K562 (cell line): ENCODE measurements around the gene DNAH8. TPM values are rescaled to one million over a fixed set of nuclear protein-coding genes. Genes with fewer than 3 reads are reported as not detected.
A peak's percentile ranks its signal among the peaks of the same experiment; 100 is the strongest.

ENCODE experiments used
- BMI1 ChIP-seq: fragments of 150-350 bp; IDR thresholded peaks from 2 replicates; pipeline ENCODE4 v1.6.1; 2014; ENCODE audit warnings: low read length
- CEBPB ChIP-seq: fragments of 450-650 bp; IDR thresholded peaks from 2 replicates; pipeline ENCODE4 v1.6.1; 2016; ENCODE audit warnings: missing genetic modification characterization, missing compliant biosample characterization
- FOXO4 ChIP-seq: fragments of 450-650 bp; formaldehyde crosslinking; IDR thresholded peaks from 2 replicates; pipeline ENCODE4 v1.4.0; 2020; ENCODE audit warnings: mild to moderate bottlenecking, moderate library complexity
- GATA2 ChIP-seq: sonication (generic); formaldehyde crosslinking; IDR thresholded peaks from 2 replicates; pipeline ENCODE4 v1.4.0; 2020; ENCODE audit warnings: mild to moderate bottlenecking, missing genetic modification reagents
- HOXB6 ChIP-seq: fragments of 250-450 bp; sonication (Bioruptor Pico); IDR thresholded peaks from 2 replicates; pipeline ENCODE4 v1.5.1; 2022; ENCODE audit warnings: mild to moderate bottlenecking, borderline replicate concordance
- JUNB ChIP-seq: fragments of 450-650 bp; formaldehyde crosslinking; conservative IDR thresholded peaks from 2 replicates; pipeline ENCODE4 v1.4.0; 2020; ENCODE audit warnings: mild to moderate bottlenecking
- KAT7 ChIP-seq: sonication (generic); formaldehyde crosslinking; IDR thresholded peaks from 2 replicates; pipeline ENCODE4 v1.8.0; 2022; ENCODE audit warnings: missing genetic modification reagents, mild to moderate bottlenecking, borderline replicate concordance
- OTX1 ChIP-seq: fragments of 450-650 bp; formaldehyde crosslinking; IDR thresholded peaks from 2 replicates; pipeline ENCODE4 v1.4.0; 2022; ENCODE audit warnings: mild to moderate bottlenecking
- PRMT5 ChIP-seq: sonication (generic); formaldehyde crosslinking; IDR thresholded peaks from 2 replicates; pipeline ENCODE4 v1.5.0; 2020; ENCODE audit warnings: missing genetic modification reagents
- SLC30A9 ChIP-seq: fragments of 250-450 bp; sonication (Bioruptor Pico); IDR thresholded peaks from 2 replicates; pipeline ENCODE4 v1.8.0; 2022; ENCODE audit warnings: mild to moderate bottlenecking, moderate library complexity
- SMARCA5 ChIP-seq: fragments of 450-650 bp; IDR thresholded peaks from 2 replicates; pipeline ENCODE4 v1.6.1; 2016
- SRSF1 ChIP-seq: fragments of 200-400 bp; formaldehyde crosslinking; IDR thresholded peaks from 2 replicates; pipeline ENCODE4 v1.6.1; 2017; ENCODE audit warnings: mild to moderate bottlenecking, low read depth, low read length, moderate library complexity
- TCF7 ChIP-seq: sonication (generic); IDR thresholded peaks from 2 replicates; pipeline ENCODE4 v1.6.1; 2016; ENCODE audit warnings: antibody characterized with exemption, borderline replicate concordance
- TGIF2 ChIP-seq: sonication (generic); formaldehyde crosslinking; IDR thresholded peaks from 2 replicates; pipeline ENCODE4 v1.8.1; 2022; ENCODE audit warnings: mild to moderate bottlenecking, missing genetic modification reagents, moderate library complexity
- XRCC4 ChIP-seq: IDR thresholded peaks from one replicate; pipeline ENCODE4 v1.6.1; 2011; ENCODE audit not compliant: insufficient read depth, insufficient read length; ENCODE audit errors: extremely low read depth
- ZBTB43 ChIP-seq: sonication (generic); formaldehyde crosslinking; IDR thresholded peaks from 2 replicates; pipeline ENCODE4 v1.8.0; 2023; ENCODE audit warnings: mild to moderate bottlenecking, missing genetic modification reagents
- ZFP30 ChIP-seq: fragments of 250-450 bp; sonication (Bioruptor Pico); IDR thresholded peaks from 2 replicates; pipeline ENCODE4 v1.8.0; 2022; ENCODE audit warnings: moderate library complexity, mild to moderate bottlenecking, inconsistent platforms, borderline replicate concordance
- ZKSCAN8 ChIP-seq: fragments of 200-800 bp; sonication (Bioruptor generic); IDR thresholded peaks from 2 replicates; pipeline ENCODE4 v1.6.1; 2016; ENCODE audit warnings: missing genetic modification characterization, missing compliant biosample characterization
- ZNF121 ChIP-seq: sonication (generic); formaldehyde crosslinking; conservative IDR thresholded peaks from 2 replicates; pipeline ENCODE4 v1.8.0; 2022; ENCODE audit warnings: missing genetic modification reagents
- ZNF134 ChIP-seq: fragments of 250-450 bp; sonication (Bioruptor Pico); conservative IDR thresholded peaks from 2 replicates; pipeline ENCODE4 v1.4.0; 2020
- ZNF212 ChIP-seq: fragments of 450-650 bp; formaldehyde crosslinking; IDR thresholded peaks from 2 replicates; pipeline ENCODE4 v1.4.0; 2020; ENCODE audit warnings: mild to moderate bottlenecking
- ZNF586 ChIP-seq: fragments of 450-650 bp; formaldehyde crosslinking; conservative IDR thresholded peaks from 2 replicates; pipeline ENCODE4 v1.4.0; 2020; ENCODE audit warnings: mild to moderate bottlenecking, moderate library complexity
- ZNF75A ChIP-seq: fragments of 450-650 bp; formaldehyde crosslinking; IDR thresholded peaks from 2 replicates; pipeline ENCODE4 v1.4.0; 2020; ENCODE audit warnings: mild to moderate bottlenecking
- ZSCAN29 ChIP-seq: fragments of 450-650 bp; IDR thresholded peaks from 2 replicates; pipeline ENCODE4 v1.6.1; 2017
- polyA plus RNA-seq, 8 experiments: library from polyadenylated mRNA; depleted of rRNA in 4 of 8; stranded (reverse) in 5 of 8; unstranded in 3 of 8; fragments of >200 nt; fragmentation: Nextera tagmentation in 2 of 8; fragmentation: Illumina TruSeq in 1 of 8; extraction: Ambion mirVana in 2 of 8; extraction: Trizol in 1 of 8; gene quantifications; 2 replicates each; pipeline versions ENCODE4 v1.2.1 to v1.2.3, GENCODE V29; 2011 to 2014; ENCODE audit warnings: inconsistent platforms in 1 of 8, missing spikeins in 1 of 8
- total RNA-seq, 7 experiments: library from RNA; depleted of rRNA in 6 of 7; stranded (reverse); fragments of >200 nt in 6 of 7; fragmentation: Illumina TruSeq in 2 of 7; extraction: Trizol in 2 of 7; gene quantifications; 2 replicates each; pipeline versions ENCODE4 v1.2.1 to v1.2.3, GENCODE V29; 2011 to 2021; ENCODE audit warnings: low replicate concordance in 1 of 7
- TF ChIP-seq, protein P1 (sequence below): fragments of 250-450 bp; sonication (Bioruptor Pico); IDR thresholded peaks from 2 replicates; pipeline ENCODE4 v1.5.0; 2021; ENCODE audit warnings: mild to moderate bottlenecking, moderate library complexity
- TF ChIP-seq, protein P2 (sequence below): fragments of 450-650 bp; IDR thresholded peaks from 2 replicates; pipeline ENCODE4 v1.6.1; 2016; ENCODE audit warnings: low read depth, mild to moderate bottlenecking, moderate library complexity

DNAH8 gene
- total and polyA plus RNA-seq, 9 of the 15 experiments (the other 6 are each of a cell fraction or from before 2014, with no cell fraction given), result 1.2 to 4.2 (median 2.9) TPM

DNA sequence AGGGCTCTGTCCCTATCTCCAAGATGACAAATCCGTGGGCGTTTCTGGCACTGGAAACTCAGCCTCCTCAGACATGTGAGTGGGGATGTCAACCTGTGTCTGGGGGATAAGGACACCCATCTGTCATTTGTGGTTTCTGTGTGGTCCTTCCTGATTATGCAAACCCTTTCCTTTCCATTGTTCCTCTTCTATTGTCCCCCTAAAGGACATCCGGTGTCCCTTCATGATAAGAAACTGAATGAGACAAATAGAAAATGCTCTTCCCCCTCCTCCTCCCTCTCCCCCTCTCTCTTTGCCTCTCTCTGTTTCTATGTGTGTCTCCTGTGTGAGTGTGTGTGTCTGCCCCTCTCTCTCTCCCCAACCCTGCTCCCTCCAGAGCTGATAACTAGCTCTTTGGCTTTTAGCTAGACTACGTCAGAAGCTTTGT is 322.0 kb downstream of the DNAH8 start (continued):
- TF ChIP-seq SRSF1 (no peak), ZNF212 (no peak), ZSCAN29 (no peak), TGIF2 (no peak), SLC30A9 (CRISPR knock-in tag) (no peak), FOXO4 (CRISPR knock-in tag) (no peak), JUNB (CRISPR knock-in tag) (no peak), PRMT5 (CRISPR knock-in tag) (no peak), ZKSCAN8 (CRISPR knock-in tag) (peak; percentile 48; the same call in 1 of the 2 replicates), ZNF586 (CRISPR knock-in tag) (no peak), BMI1 (no peak), OTX1 (no peak), KAT7 (CRISPR knock-in tag) (no peak), HOXB6 (CRISPR knock-in tag) (no peak), TCF7 (no peak; the same call in 1 of the 2 replicates), ZNF121 (CRISPR knock-in tag) (no peak), ZFP30 (CRISPR knock-in tag) (no peak), ZNF134 (peak; percentile 35; the same call in 1 of the 2 replicates), XRCC4 (no peak), ZNF75A (CRISPR knock-in tag) (no peak), SMARCA5 (no peak), GATA2 (peak; percentile 76), CEBPB (tag) (peak; percentile 83), ZBTB43 (CRISPR knock-in tag) (no peak)
- TF ChIP-seq, protein P1, sequence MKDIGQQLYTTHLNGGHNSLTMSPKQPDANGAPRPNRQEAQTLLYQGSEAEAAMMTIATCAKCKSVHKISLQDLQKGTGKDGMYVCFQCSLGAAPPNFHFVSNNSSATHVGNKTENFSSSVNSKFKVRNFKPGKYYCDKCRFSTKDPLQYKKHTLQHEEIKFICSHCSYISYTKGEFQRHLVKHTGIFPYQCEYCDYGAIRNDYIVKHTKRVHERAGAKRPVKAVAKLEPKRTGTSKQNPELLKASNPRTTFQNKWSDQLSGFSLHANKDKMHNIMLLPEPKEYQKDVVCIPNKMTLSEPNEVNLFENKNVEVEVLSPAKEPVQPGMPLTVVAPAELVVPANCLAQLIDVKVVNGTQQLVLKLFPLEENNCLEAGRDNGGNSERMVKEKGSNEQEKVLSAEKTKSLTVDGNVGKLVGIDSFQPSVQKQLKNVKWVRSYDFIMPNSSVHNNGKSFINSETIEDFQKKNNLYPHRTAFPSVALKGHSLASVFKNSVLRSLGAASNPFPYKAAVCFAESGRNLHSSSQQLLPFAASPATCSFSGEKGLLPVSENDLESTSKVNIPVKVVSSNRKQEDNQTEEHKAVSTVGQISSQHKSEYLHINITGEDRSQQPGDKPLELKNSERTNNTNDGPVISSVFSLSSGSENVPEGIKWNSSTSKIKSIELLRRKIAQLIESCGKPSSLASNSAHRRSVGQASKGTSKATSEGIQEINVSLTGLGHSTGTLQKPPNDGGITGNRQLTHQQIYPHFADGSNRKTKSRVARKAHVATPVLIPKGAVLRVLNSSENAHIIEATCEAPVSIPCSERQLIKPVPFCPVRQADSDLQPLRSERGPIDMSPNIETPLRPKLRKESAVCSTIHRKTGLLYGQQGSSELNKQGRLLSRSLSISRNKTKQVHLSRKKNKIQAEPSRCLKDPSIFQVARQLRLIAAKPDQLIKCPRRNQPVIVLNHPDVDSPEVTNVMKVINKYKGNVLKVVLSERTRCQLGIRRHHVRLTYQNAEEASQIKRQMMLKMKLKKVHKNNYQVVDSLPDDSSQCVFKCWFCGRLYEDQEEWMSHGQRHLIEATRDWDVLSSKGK (CRISPR knock-in tag), result no peak
- TF ChIP-seq, protein P2, sequence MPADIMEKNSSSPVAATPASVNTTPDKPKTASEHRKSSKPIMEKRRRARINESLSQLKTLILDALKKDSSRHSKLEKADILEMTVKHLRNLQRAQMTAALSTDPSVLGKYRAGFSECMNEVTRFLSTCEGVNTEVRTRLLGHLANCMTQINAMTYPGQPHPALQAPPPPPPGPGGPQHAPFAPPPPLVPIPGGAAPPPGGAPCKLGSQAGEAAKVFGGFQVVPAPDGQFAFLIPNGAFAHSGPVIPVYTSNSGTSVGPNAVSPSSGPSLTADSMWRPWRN, result no peak
